HepG2 (cell line): ENCODE measurements around the gene GSAP. TPM values are rescaled to one million over a fixed set of nuclear protein-coding genes. Genes with fewer than 3 reads are reported as not detected.

Experiments used
- ATAC-seq: fragments of 200-7000 bp; cut with Tn5 transposase; 3 replicates; pipeline ENCODE4 v1.9.1; 2020; ENCODE audit warnings: mild to moderate bottlenecking, moderate library complexity
- BruUV-seq: library from RNA; stranded (reverse); fragments of 400-500 nt; replicated peaks from 2 replicates; lab custom pipeline; 2021; lab: Mats Ljungman, UMichigan
- CTCF ChIA-PET: fragments of 300-600 bp; formaldehyde crosslinking; extraction: SDS; loops from one replicate; lab custom pipeline; 2021; ENCODE audit warnings: low total read pairs, inconsistent platforms, low intra/inter-chr PET ratio; lab: Yijun Ruan, JAX
- POLR2A ChIA-PET: fragments of 350-600 bp; sonication (Branson Sonifier 250); formaldehyde crosslinking; loops from one replicate; lab custom pipeline; 2020; ENCODE audit warnings: antibody characterized with exemption, inconsistent platforms; lab: Yijun Ruan, JAX
- DNase-seq: peaks from one replicate; pipeline ENCODE4 v3.0.0-alpha.2; 2015; ENCODE audit warnings: low spot score
- FAIRE-seq: peaks from 3 replicates; lab custom pipeline; 2011; peaks lifted over from hg19 to GRCh38; lab: Jason Lieb, UNC
- H2AFZ ChIP-seq: one replicate; pipeline ENCODE4 v1.6.1; 2011; ENCODE audit warnings: low read length, inconsistent platforms
- H3K27ac ChIP-seq: fragments of 300-600 bp; 3 replicates; pipeline ENCODE4 v1.8.0; 2011; ENCODE audit warnings: mixed run types, mild to moderate bottlenecking, mixed read lengths, low read length, inconsistent platforms; ENCODE audit not compliant: insufficient read depth; ENCODE audit errors: extremely low read length
- H3K27me3 ChIP-seq, 2 experiments: fragments of 200-600 bp in 1 of 2; 2 replicates in 1 of 2; 3 replicates in 1 of 2; pipeline versions ENCODE4 v1.6.0 to v1.8.0; 2011; ENCODE audit warnings: low read length in 2 of 2, mild to moderate bottlenecking in 2 of 2, moderate library complexity in 2 of 2, inconsistent platforms in 1 of 2; ENCODE audit not compliant: insufficient read depth in 2 of 2, control insufficient read depth in 1 of 2
- H3K36me3 ChIP-seq, 2 experiments: fragments of 200-600 bp in 1 of 2; replicated peaks in 1 of 2; 2 replicates in 1 of 2; 3 replicates in 1 of 2; pipeline versions ENCODE4 v1.5.1 to v1.8.0; 2011; ENCODE audit warnings: low read length in 2 of 2, inconsistent platforms in 1 of 2; ENCODE audit not compliant: insufficient read depth in 2 of 2, control insufficient read depth in 1 of 2
- H3K4me1 ChIP-seq: 2 replicates; pipeline ENCODE4 v1.5.1; 2012; ENCODE audit warnings: low read length, inconsistent platforms; ENCODE audit not compliant: insufficient read depth
- H3K4me2 ChIP-seq: 2 replicates; pipeline ENCODE4 v1.6.0; 2011; ENCODE audit warnings: low read depth, low read length, inconsistent platforms
- H3K4me3 ChIP-seq, 3 experiments: fragments of 200-600 bp in 1 of 3; sonication (generic), shearing (Covaris generic) in 1 of 3; replicated peaks in 1 of 3; 2 replicates each; pipeline ENCODE4 v1.5.1; 2011 to 2016; ENCODE audit warnings: low read length in 3 of 3, inconsistent platforms in 2 of 3, low read depth in 2 of 3, mild to moderate bottlenecking in 2 of 3, control low read depth in 1 of 3, mixed read lengths in 1 of 3; ENCODE audit not compliant: insufficient read depth in 1 of 3
- H3K79me2 ChIP-seq: one replicate; pipeline ENCODE4 v1.6.1; 2011; ENCODE audit warnings: low read length, inconsistent platforms; ENCODE audit not compliant: insufficient read depth
- H3K9ac ChIP-seq: 2 replicates; pipeline ENCODE4 v1.6.0; 2011; ENCODE audit warnings: mild to moderate bottlenecking, low read depth, low read length, inconsistent platforms; ENCODE audit not compliant: insufficient read depth
- H3K9me3 ChIP-seq: 2 replicates; pipeline ENCODE4 v1.5.1; 2012; ENCODE audit warnings: mild to moderate bottlenecking, low read length
- H4K20me1 ChIP-seq: 2 replicates; pipeline ENCODE4 v1.6.0; 2011; ENCODE audit warnings: inconsistent platforms, mild to moderate bottlenecking, low read length, moderate library complexity; ENCODE audit not compliant: insufficient read depth
- CEBPG ChIP-seq: IDR thresholded peaks from 2 replicates; pipeline ENCODE4 v1.6.1; 2016
- HNF4A ChIP-seq: sonication (generic); formaldehyde crosslinking; IDR thresholded peaks from 2 replicates; pipeline ENCODE4 v1.4.0; 2020; ENCODE audit warnings: missing genetic modification reagents
- KLF13 ChIP-seq: sonication (generic); formaldehyde crosslinking; IDR thresholded peaks from 2 replicates; pipeline ENCODE4 v1.4.0; 2020; ENCODE audit warnings: mild to moderate bottlenecking, missing genetic modification reagents
- MLXIP ChIP-seq: sonication (generic); formaldehyde crosslinking; IDR thresholded peaks from 2 replicates; pipeline ENCODE4 v1.9.0; 2021; ENCODE audit warnings: missing genetic modification reagents, borderline replicate concordance
- NR2C2 ChIP-seq: sonication (generic); formaldehyde crosslinking; IDR thresholded peaks from 2 replicates; pipeline ENCODE4 v1.4.0; 2020; ENCODE audit warnings: missing genetic modification reagents, mild to moderate bottlenecking, moderate library complexity, borderline replicate concordance
- POLR2AphosphoS2 ChIP-seq: IDR thresholded peaks from 2 replicates; pipeline ENCODE4 v1.6.1; 2011; ENCODE audit warnings: low read depth, low read length, improper control_type of control experiment
- PPARG ChIP-seq: conservative IDR thresholded peaks from 2 replicates; pipeline ENCODE4 v1.6.1; 2016; ENCODE audit warnings: missing biosample characterization, missing genetic modification reagents
- REPIN1 ChIP-seq: sonication (generic); formaldehyde crosslinking; IDR thresholded peaks from 2 replicates; pipeline ENCODE4 v1.8.0; 2022; ENCODE audit warnings: missing genetic modification reagents, low read depth, mild to moderate bottlenecking, borderline replicate concordance
- SIX1 ChIP-seq: sonication (generic); formaldehyde crosslinking; IDR thresholded peaks from 2 replicates; pipeline ENCODE4 v1.4.0; 2020; ENCODE audit warnings: missing genetic modification reagents, borderline replicate concordance
- SNRNP70 ChIP-seq: fragments of 200-400 bp; formaldehyde crosslinking; IDR thresholded peaks from 2 replicates; pipeline ENCODE4 v1.6.1; 2017; ENCODE audit warnings: mild to moderate bottlenecking, low read depth, low read length, moderate library complexity
- SP4 ChIP-seq: sonication (generic); formaldehyde crosslinking; IDR thresholded peaks from 2 replicates; pipeline ENCODE4 v1.8.1; 2023; ENCODE audit warnings: mild to moderate bottlenecking, missing genetic modification reagents
- TCF12 ChIP-seq, 2 experiments: fragments of 450-650 bp in 1 of 2; sonication (generic) in 1 of 2; formaldehyde crosslinking in 1 of 2; IDR thresholded peaks; 2 replicates each; pipeline versions ENCODE4 v1.6.1 to v1.8.0; 2017 to 2022; ENCODE audit warnings: antibody characterized with exemption in 1 of 2, mild to moderate bottlenecking in 1 of 2, missing genetic modification reagents in 1 of 2, moderate library complexity in 1 of 2
- ZBTB21 ChIP-seq: sonication (generic); formaldehyde crosslinking; IDR thresholded peaks from 2 replicates; pipeline ENCODE4 v1.4.0; 2020; ENCODE audit warnings: missing genetic modification reagents
- ZBTB38 ChIP-seq: sonication (generic); formaldehyde crosslinking; IDR thresholded peaks from 2 replicates; pipeline ENCODE4 v1.5.1; 2020; ENCODE audit warnings: mild to moderate bottlenecking, missing genetic modification reagents
- ZMYM4 ChIP-seq: sonication (generic); formaldehyde crosslinking; IDR thresholded peaks from 2 replicates; pipeline ENCODE4 v1.8.1; 2023; ENCODE audit warnings: mild to moderate bottlenecking, missing genetic modification reagents
- ZNF143 ChIP-seq: sonication (generic); formaldehyde crosslinking; IDR thresholded peaks from 2 replicates; pipeline ENCODE4 v1.4.0; 2020; ENCODE audit warnings: missing genetic modification reagents
- ZNF253 ChIP-seq: sonication (generic); formaldehyde crosslinking; IDR thresholded peaks from 2 replicates; pipeline ENCODE4 v1.8.0; 2022; ENCODE audit warnings: mild to moderate bottlenecking, missing genetic modification reagents, borderline replicate concordance
- ZNF329 ChIP-seq: sonication (generic); formaldehyde crosslinking; IDR thresholded peaks from 2 replicates; pipeline ENCODE4 v1.9.0; 2021; ENCODE audit warnings: low read depth, mild to moderate bottlenecking, missing genetic modification reagents
- ZNF589 ChIP-seq: sonication (generic); formaldehyde crosslinking; conservative IDR thresholded peaks from 2 replicates; pipeline ENCODE4 v1.8.0; 2022; ENCODE audit warnings: mild to moderate bottlenecking, moderate library complexity, missing genetic modification reagents
- ZNF691 ChIP-seq: sonication (generic); formaldehyde crosslinking; IDR thresholded peaks from 2 replicates; pipeline ENCODE4 v1.4.0; 2020; ENCODE audit warnings: missing genetic modification reagents, low read depth, mild to moderate bottlenecking, borderline replicate concordance
- ZNF749 ChIP-seq: sonication (generic); formaldehyde crosslinking; IDR thresholded peaks from 2 replicates; pipeline ENCODE4 v1.8.0; 2022; ENCODE audit warnings: mild to moderate bottlenecking, missing genetic modification reagents, moderate library complexity, borderline replicate concordance
- ZSCAN20 ChIP-seq: sonication (generic); formaldehyde crosslinking; IDR thresholded peaks from 2 replicates; pipeline ENCODE4 v1.4.0; 2020; ENCODE audit warnings: missing genetic modification reagents, mild to moderate bottlenecking, borderline replicate concordance
- WGBS: methylation state at CpG from one replicate; pipeline ENCODE4 v1.1.6; 2017; ENCODE audit warnings: low lambda C conversion rate; 5-methylcytosine and 5-hydroxymethylcytosine counted together
- in situ Hi-C: cut with HindIII; loops from 2 replicates; pipeline ENCODE4 v1.10.0; 2017; ENCODE audit warnings: low pct_unique_long_range_greater_than_20kb; ENCODE audit not compliant: extremely low pct_ligation_motif_present
- intact Hi-C: fragments of 100-400 bp; cut with micrococcal nuclease; formaldehyde crosslinking; loops from one replicate; pipeline ENCODE4 v1.10.0; 2022; ENCODE audit not compliant: unreplicated experiment
- polyA plus RNA-seq, 8 experiments: library from polyadenylated mRNA; depleted of rRNA in 3 of 8; stranded (reverse) in 7 of 8; unstranded in 1 of 8; fragments of >200 nt; fragmentation: Illumina TruSeq in 4 of 8; extraction: Trizol in 4 of 8; gene quantifications; 2 replicates each; pipeline versions ENCODE4 v1.2.1 to v1.2.3, GENCODE V29; 2011 to 2016; ENCODE audit warnings: low read depth in 4 of 8, missing spikeins in 1 of 8, mixed read lengths in 1 of 8; ENCODE audit not compliant: insufficient read depth in 1 of 8
- total RNA-seq, 5 experiments: library from RNA; depleted of rRNA; stranded (reverse); fragments of >200 nt; fragmentation: Illumina TruSeq; extraction: Trizol; gene quantifications; 2 replicates each; pipeline ENCODE4 v1.2.3, GENCODE V29; 2016; ENCODE audit warnings: low read depth in 1 of 5

Gene GSAP
- total and polyA plus RNA-seq, 2 of the 13 experiments (the other 11 are each of a cell fraction or from before 2014, with no cell fraction given) = 34.6 to 40.6 TPM

GRCh38 chr7:77338883-77339629 lies 77.1 kb downstream of the GSAP start:
- Histone ChIP-seq H3K9ac (no peak overlapping the region), H3K4me2 (no peak overlapping the region), H4K20me1 (no peaks in the 10 kb centered on the region), H3K36me3 (0 out of 5 replicates have a peak, but pooled peaks cover 0 to 3% of the 10 kb centered on the region in 2 experiments), H3K27me3 (no peaks in the 10 kb centered on the region), H3K79me2 (no peaks in the 10 kb centered on the region), H3K4me1 (peaks cover 12% of the 10 kb centered on the region), H3K27ac (no peak overlapping the region), H3K4me3 (no peak overlapping the region), H3K9me3 (no peaks in the 10 kb centered on the region), H2AFZ (no peak overlapping the region)
- ChIA-PET CTCF (no interaction called here), POLR2A (no interaction called here)
- FAIRE-seq = no peak
- peak; percentile 52 for ATAC-seq
- in situ Hi-C loops = no loop called here
- BruUV-seq = no TSS peak
- intact Hi-C loops = no loop called here
- WGBS = 77% methylated on average over 5 of the region's 5 CpGs
- peak; percentile 35 for DNase-seq
- TF ChIP-seq HNF4A (CRISPR knock-in tag) = peak; percentile 8; the same call in 1 of the 2 replicates
- TF ChIP-seq TCF12 (IDR thresholded peaks at IDR 0.05) = no peak
- TF ChIP-seq TCF12 (CRISPR knock-in tag; IDR thresholded peaks at IDR 0.05) = no peak
- TF ChIP-seq ZNF143 = no peak
- TF ChIP-seq SIX1 = no peak
- TF ChIP-seq REPIN1 = no peak
- TF ChIP-seq ZSCAN20 (CRISPR knock-in tag) = no peak
- no peak for TF ChIP-seq ZBTB38 (CRISPR knock-in tag)
- no peak for TF ChIP-seq ZNF253 (CRISPR knock-in tag)
- peak; percentile 47; the same call in 1 of the 2 replicates for TF ChIP-seq PPARG
- no peak for TF ChIP-seq MLXIP (CRISPR knock-in tag)
- no peak for TF ChIP-seq SNRNP70
- no peak for TF ChIP-seq ZNF329 (CRISPR knock-in tag)
- TF ChIP-seq ZNF589 (CRISPR knock-in tag) = no peak
- no peak for TF ChIP-seq ZNF691 (CRISPR knock-in tag)
- peak; percentile 64 for TF ChIP-seq CEBPG
- TF ChIP-seq ZNF749 (CRISPR knock-in tag) = 0 out of 2 replicates have a peak, but pooled peaks have one; percentile 33
- TF ChIP-seq NR2C2 (CRISPR knock-in tag) = peak; percentile 34; the same call in 1 of the 2 replicates
- TF ChIP-seq ZMYM4 = 0 out of 2 replicates have a peak, but pooled peaks have one; percentile 15
- no peak for TF ChIP-seq ZBTB21 (CRISPR knock-in tag)
- no peak for TF ChIP-seq SP4 (CRISPR knock-in tag)
- no peak for TF ChIP-seq POLR2AphosphoS2
- TF ChIP-seq KLF13 (CRISPR knock-in tag) = no peak
